Liver (tissue), 9 donors: ENCODE data around the gene KCNA4. TPM values are rescaled to one million over a fixed set of nuclear protein-coding genes. Genes with fewer than 3 reads are reported as not detected.

Experiments used
- DNase-seq: peaks from one replicate; pipeline ENCODE4 v3.0.0-alpha.2; 2017; ENCODE audit warnings: low spot score
- H3K27ac ChIP-seq, 2 donors: one replicate each; pipeline ENCODE4 v1.7.0; 2013; ENCODE audit warnings: inconsistent platforms in 2 of 2, low read length in 2 of 2, control low read depth in 1 of 2, low read depth in 1 of 2, mild to moderate bottlenecking in 1 of 2
- H3K27me3 ChIP-seq, 4 donors: one replicate each; pipeline versions ENCODE4 v1.6.1 to v1.7.0; 2013; ENCODE audit warnings: low read length in 3 of 4, inconsistent platforms in 1 of 4, mild to moderate bottlenecking in 1 of 4, moderate library complexity in 1 of 4; ENCODE audit not compliant: control insufficient read depth in 4 of 4, insufficient read depth in 4 of 4
- H3K36me3 ChIP-seq, 4 donors: one replicate each; pipeline versions ENCODE4 v1.6.1 to v1.7.0; 2013; ENCODE audit warnings: low read length in 3 of 4, mild to moderate bottlenecking in 3 of 4, low read depth in 1 of 4, moderate library complexity in 1 of 4; ENCODE audit not compliant: control insufficient read depth in 4 of 4, insufficient read depth in 3 of 4
- H3K4me1 ChIP-seq, 4 donors: one replicate each; pipeline versions ENCODE4 v1.6.1 to v1.7.0; 2013; ENCODE audit warnings: low read length in 3 of 4, mild to moderate bottlenecking in 3 of 4, moderate library complexity in 1 of 4; ENCODE audit not compliant: control insufficient read depth in 4 of 4, insufficient read depth in 4 of 4
- H3K4me3 ChIP-seq, 3 donors: one replicate each; pipeline versions ENCODE4 v1.6.1 to v1.7.0; 2013; ENCODE audit warnings: low read length in 3 of 3, control low read depth in 1 of 3, low read depth in 1 of 3, mild to moderate bottlenecking in 1 of 3
- H3K9ac ChIP-seq, 2 donors: one replicate each; pipeline ENCODE4 v1.7.0; 2013; ENCODE audit warnings: low read length in 2 of 2, mild to moderate bottlenecking in 2 of 2, moderate library complexity in 2 of 2, control low read depth in 1 of 2, low read depth in 1 of 2
- H3K9me3 ChIP-seq, 4 donors: one replicate each; pipeline versions ENCODE4 v1.6.1 to v1.7.0; 2013; ENCODE audit warnings: low read length in 3 of 4; ENCODE audit not compliant: control insufficient read depth in 4 of 4
- EGR1 ChIP-seq, 2 donors: IDR thresholded peaks; 2 replicates each; pipeline ENCODE4 v1.6.1; 2016 to 2018; ENCODE audit warnings: antibody characterized with exemption in 2 of 2, low read depth in 2 of 2
- FOXA1 ChIP-seq: IDR thresholded peaks from 2 replicates; pipeline ENCODE4 v1.6.1; 2016; ENCODE audit warnings: antibody characterized with exemption
- FOXA2 ChIP-seq: IDR thresholded peaks from 2 replicates; pipeline ENCODE4 v1.6.1; 2016; ENCODE audit warnings: antibody characterized with exemption
- GABPA ChIP-seq, 2 donors: IDR thresholded peaks in 1 of 2; conservative IDR thresholded peaks in 1 of 2; 2 replicates each; pipeline ENCODE4 v1.6.1; 2016; ENCODE audit warnings: antibody characterized with exemption in 2 of 2, mild to moderate bottlenecking in 1 of 2, moderate library complexity in 1 of 2
- HNF4G ChIP-seq: IDR thresholded peaks from 2 replicates; pipeline ENCODE4 v1.6.1; 2016; ENCODE audit warnings: antibody characterized with exemption
- JUND ChIP-seq, 2 donors: IDR thresholded peaks; 2 replicates each; pipeline ENCODE4 v1.6.1; 2016; ENCODE audit warnings: antibody characterized with exemption in 2 of 2
- NR2F2 ChIP-seq: IDR thresholded peaks from 2 replicates; pipeline ENCODE4 v1.6.1; 2016; ENCODE audit warnings: antibody characterized with exemption
- RAD21 ChIP-seq, 2 donors: IDR thresholded peaks; 2 replicates each; pipeline ENCODE4 v1.6.1; 2016; ENCODE audit warnings: antibody characterized with exemption in 2 of 2, mild to moderate bottlenecking in 2 of 2
- RXRA ChIP-seq, 2 donors: IDR thresholded peaks; 2 replicates each; pipeline ENCODE4 v1.6.1; 2017 to 2018; ENCODE audit warnings: antibody characterized with exemption in 2 of 2, mild to moderate bottlenecking in 1 of 2
- SP1 ChIP-seq: IDR thresholded peaks from 2 replicates; pipeline ENCODE4 v1.6.1; 2018; ENCODE audit warnings: antibody characterized with exemption, mild to moderate bottlenecking
- YY1 ChIP-seq: IDR thresholded peaks from 2 replicates; pipeline ENCODE4 v1.6.1; 2016; ENCODE audit warnings: antibody characterized with exemption, mild to moderate bottlenecking
- WGBS: extraction: QIAGEN DNeasy Blood & Tissue Kit; methylation state at CpG from one replicate; pipeline ENCODE4 v1.1.7; 2013; 5-methylcytosine and 5-hydroxymethylcytosine counted together
- polyA plus RNA-seq, 2 donors: library from polyadenylated mRNA; stranded (reverse) in 1 of 2; unstranded in 1 of 2; fragments of 200-250 nt in 1 of 2; fragments of >200 nt in 1 of 2; fragmentation: Nextera tagmentation in 1 of 2; extraction: Ambion mirVana in 1 of 2; gene quantifications; one replicate each; pipeline versions ENCODE4 v1.2.1 to v1.2.3, GENCODE V29; 2013 to 2015
- total RNA-seq, 2 donors: library from RNA; depleted of rRNA; stranded (reverse); fragments of >200 nt; gene quantifications; one replicate each; pipeline ENCODE4 v1.2.3, GENCODE V29; 2014
- TF ChIP-seq, protein P1 (sequence below): IDR thresholded peaks from 2 replicates; pipeline ENCODE4 v1.6.1; 2016; ENCODE audit warnings: antibody characterized with exemption
- TF ChIP-seq, protein P2 (sequence below): fragments of 150-350 bp; IDR thresholded peaks from 2 replicates; pipeline ENCODE4 v1.5.1; 2017; ENCODE audit warnings: improper control_type of control experiment, low read depth, low read length; ENCODE audit not compliant: missing input control
- TF ChIP-seq, protein P3 (sequence below): IDR thresholded peaks from 2 replicates; pipeline ENCODE4 v1.6.1; 2016; ENCODE audit warnings: antibody characterized with exemption
- TF ChIP-seq, protein P4 (sequence below): IDR thresholded peaks from 2 replicates; pipeline ENCODE4 v1.6.1; 2016; ENCODE audit warnings: antibody characterized with exemption, mild to moderate bottlenecking
- TF ChIP-seq, protein P5 (sequence below): IDR thresholded peaks from 2 replicates; pipeline ENCODE4 v1.6.1; 2016; ENCODE audit warnings: antibody characterized with exemption
- donor health status: healthy.
- donor health status: healthy.
- donor health status: healthy.
- donor health status: healthy.
- donor health status: healthy.

KCNA4 gene
- total and polyA plus RNA-seq, 4 donors, result 0.05 to 0.59 TPM; not detected in 2

DNA sequence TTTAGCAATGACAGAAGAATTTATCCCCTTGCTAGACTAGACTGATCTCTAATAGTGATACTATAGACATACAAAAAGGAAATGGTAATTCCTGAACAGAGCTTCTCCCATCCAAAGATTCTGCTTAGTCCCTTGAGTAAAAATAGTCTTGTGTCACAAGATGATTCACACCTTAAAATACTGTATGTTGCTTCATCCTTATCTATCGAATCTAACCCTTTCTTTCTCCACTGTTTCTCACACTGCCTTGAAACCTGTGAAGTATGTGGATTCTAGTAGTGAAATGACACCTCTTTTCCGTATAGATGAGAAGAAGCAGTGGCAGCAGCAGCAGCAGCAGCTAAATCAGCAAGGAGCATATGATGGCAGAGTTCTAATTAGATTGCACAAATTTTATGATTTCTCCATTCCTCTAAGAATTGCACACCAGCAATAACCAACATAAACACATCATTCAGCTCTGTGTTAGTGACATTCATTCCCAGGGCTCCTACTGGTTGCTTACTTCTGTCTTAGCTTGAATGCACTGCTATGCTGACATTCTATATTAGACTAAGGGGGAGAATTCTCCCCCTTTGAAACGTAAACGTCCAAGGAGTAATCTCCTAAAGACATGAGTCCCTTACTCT lies 14.6 kb downstream of the KCNA4 start:
- DNase-seq, result no peak
- TF ChIP-seq GABPA (IDR thresholded peaks at IDR 0.05 in 1 of 2, conservative IDR thresholded peaks at IDR 0.05 in 1 of 2), result no peak
- TF ChIP-seq, protein P1, sequence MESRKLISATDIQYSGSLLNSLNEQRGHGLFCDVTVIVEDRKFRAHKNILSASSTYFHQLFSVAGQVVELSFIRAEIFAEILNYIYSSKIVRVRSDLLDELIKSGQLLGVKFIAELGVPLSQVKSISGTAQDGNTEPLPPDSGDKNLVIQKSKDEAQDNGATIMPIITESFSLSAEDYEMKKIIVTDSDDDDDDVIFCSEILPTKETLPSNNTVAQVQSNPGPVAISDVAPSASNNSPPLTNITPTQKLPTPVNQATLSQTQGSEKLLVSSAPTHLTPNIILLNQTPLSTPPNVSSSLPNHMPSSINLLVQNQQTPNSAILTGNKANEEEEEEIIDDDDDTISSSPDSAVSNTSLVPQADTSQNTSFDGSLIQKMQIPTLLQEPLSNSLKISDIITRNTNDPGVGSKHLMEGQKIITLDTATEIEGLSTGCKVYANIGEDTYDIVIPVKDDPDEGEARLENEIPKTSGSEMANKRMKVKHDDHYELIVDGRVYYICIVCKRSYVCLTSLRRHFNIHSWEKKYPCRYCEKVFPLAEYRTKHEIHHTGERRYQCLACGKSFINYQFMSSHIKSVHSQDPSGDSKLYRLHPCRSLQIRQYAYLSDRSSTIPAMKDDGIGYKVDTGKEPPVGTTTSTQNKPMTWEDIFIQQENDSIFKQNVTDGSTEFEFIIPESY, result no peak
- TF ChIP-seq, protein P2, sequence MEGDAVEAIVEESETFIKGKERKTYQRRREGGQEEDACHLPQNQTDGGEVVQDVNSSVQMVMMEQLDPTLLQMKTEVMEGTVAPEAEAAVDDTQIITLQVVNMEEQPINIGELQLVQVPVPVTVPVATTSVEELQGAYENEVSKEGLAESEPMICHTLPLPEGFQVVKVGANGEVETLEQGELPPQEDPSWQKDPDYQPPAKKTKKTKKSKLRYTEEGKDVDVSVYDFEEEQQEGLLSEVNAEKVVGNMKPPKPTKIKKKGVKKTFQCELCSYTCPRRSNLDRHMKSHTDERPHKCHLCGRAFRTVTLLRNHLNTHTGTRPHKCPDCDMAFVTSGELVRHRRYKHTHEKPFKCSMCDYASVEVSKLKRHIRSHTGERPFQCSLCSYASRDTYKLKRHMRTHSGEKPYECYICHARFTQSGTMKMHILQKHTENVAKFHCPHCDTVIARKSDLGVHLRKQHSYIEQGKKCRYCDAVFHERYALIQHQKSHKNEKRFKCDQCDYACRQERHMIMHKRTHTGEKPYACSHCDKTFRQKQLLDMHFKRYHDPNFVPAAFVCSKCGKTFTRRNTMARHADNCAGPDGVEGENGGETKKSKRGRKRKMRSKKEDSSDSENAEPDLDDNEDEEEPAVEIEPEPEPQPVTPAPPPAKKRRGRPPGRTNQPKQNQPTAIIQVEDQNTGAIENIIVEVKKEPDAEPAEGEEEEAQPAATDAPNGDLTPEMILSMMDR, result no peak
- TF ChIP-seq YY1, result no peak
- TF ChIP-seq NR2F2, result no peak
- no peak for TF ChIP-seq SP1
- no peak for TF ChIP-seq FOXA1
- TF ChIP-seq, protein P3, sequence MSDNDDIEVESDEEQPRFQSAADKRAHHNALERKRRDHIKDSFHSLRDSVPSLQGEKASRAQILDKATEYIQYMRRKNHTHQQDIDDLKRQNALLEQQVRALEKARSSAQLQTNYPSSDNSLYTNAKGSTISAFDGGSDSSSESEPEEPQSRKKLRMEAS, result no peak
- TF ChIP-seq, protein P4, sequence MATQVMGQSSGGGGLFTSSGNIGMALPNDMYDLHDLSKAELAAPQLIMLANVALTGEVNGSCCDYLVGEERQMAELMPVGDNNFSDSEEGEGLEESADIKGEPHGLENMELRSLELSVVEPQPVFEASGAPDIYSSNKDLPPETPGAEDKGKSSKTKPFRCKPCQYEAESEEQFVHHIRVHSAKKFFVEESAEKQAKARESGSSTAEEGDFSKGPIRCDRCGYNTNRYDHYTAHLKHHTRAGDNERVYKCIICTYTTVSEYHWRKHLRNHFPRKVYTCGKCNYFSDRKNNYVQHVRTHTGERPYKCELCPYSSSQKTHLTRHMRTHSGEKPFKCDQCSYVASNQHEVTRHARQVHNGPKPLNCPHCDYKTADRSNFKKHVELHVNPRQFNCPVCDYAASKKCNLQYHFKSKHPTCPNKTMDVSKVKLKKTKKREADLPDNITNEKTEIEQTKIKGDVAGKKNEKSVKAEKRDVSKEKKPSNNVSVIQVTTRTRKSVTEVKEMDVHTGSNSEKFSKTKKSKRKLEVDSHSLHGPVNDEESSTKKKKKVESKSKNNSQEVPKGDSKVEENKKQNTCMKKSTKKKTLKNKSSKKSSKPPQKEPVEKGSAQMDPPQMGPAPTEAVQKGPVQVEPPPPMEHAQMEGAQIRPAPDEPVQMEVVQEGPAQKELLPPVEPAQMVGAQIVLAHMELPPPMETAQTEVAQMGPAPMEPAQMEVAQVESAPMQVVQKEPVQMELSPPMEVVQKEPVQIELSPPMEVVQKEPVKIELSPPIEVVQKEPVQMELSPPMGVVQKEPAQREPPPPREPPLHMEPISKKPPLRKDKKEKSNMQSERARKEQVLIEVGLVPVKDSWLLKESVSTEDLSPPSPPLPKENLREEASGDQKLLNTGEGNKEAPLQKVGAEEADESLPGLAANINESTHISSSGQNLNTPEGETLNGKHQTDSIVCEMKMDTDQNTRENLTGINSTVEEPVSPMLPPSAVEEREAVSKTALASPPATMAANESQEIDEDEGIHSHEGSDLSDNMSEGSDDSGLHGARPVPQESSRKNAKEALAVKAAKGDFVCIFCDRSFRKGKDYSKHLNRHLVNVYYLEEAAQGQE, result no peak
- WGBS, result 20% methylated on average over 4 of the region's 4 CpGs
- H3K27ac ChIP-seq, result no peak overlapping the region
- H3K4me3 ChIP-seq, result no peak overlapping the region
- no peaks in the 10 kb centered on the region for H3K4me1 ChIP-seq
- H3K9ac ChIP-seq, result no peak overlapping the region
- peaks cover 0 to 3% (median 0%) of the 10 kb centered on the region in 4 donors for H3K27me3 ChIP-seq
- H3K36me3 ChIP-seq, result no peaks in the 10 kb centered on the region
- no peaks in the 10 kb centered on the region for H3K9me3 ChIP-seq

DNA sequence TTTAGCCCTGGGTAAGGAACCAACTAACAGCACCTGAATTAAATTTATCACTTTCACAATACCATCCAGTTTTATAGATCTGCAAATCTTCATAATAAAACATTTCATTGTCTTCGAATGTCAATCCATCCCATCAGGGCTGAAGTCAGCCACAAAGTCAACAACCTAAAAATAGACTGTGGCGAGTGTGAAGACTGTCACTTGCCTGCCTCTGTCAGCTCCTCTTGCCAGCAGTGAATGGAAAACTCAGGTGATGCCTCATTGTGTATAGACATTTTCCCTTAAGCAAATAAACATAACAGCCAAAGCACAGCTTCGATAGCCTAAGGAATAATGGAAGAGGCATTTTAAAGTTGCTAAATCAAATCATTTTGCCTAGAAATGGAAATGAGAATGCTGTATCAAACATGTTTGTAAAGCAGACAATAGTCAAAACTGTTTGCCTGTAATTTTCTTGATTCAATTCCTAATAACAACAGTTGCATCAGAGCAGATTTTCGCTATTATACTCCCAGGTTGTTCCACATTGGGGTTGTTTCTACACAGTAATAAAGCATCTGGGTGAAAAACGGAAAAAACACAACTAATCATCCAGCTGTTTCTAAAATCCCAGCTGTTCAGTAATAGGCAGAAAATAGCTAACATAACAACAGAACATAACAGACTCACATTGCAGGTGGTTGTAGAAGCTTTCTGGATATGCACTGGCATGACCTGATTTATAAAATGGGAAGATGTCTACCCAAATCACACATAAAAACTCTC lies 15.7 kb downstream of the KCNA4 start:
- H3K4me1 ChIP-seq, result no peaks in the 10 kb centered on the region
- DNase-seq, result no peak
- no peaks in the 10 kb centered on the region for H3K9me3 ChIP-seq
- H3K27ac ChIP-seq, result no peak overlapping the region
- 41% methylated on average over 5 of the region's 5 CpGs for WGBS
- H3K36me3 ChIP-seq, result no peaks in the 10 kb centered on the region
- H3K4me3 ChIP-seq, result no peak overlapping the region
- peaks cover 0 to 3% (median 0%) of the 10 kb centered on the region in 4 donors for H3K27me3 ChIP-seq
- H3K9ac ChIP-seq, result no peak overlapping the region
- TF ChIP-seq RXRA (IDR thresholded peaks at IDR 0.05) (no peak), EGR1 (IDR thresholded peaks at IDR 0.05; ENCODE audit: low read depth in 2 of 2) (no peak), HNF4G (no peak), RAD21 (IDR thresholded peaks at IDR 0.05) (no peak), FOXA2 (no peak), JUND (IDR thresholded peaks at IDR 0.05) (no peak), FOXA1 (no peak)
- TF ChIP-seq, protein P5, sequence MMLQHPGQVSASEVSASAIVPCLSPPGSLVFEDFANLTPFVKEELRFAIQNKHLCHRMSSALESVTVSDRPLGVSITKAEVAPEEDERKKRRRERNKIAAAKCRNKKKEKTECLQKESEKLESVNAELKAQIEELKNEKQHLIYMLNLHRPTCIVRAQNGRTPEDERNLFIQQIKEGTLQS, result no peak
- TF ChIP-seq, protein P4, result no peak
- TF ChIP-seq, protein P1, result no peak
